GM18519 (cell line): ENCODE data around the gene BCL7C.
"Not testable (repeated sequence)": the region's sequence is repeated elsewhere in the genome, so short reads cannot be mapped to it uniquely, and the experiment has no call there.

Experiments used
- ATAC-seq: cut with Tn5 transposase; IDR thresholded peaks from one replicate; pipeline ENCODE4 v1.9.1; 2021; ENCODE audit warnings: mild to moderate bottlenecking, moderate library complexity; ENCODE audit not compliant: unreplicated experiment, low FRiP score

Gene BCL7C

DNA sequence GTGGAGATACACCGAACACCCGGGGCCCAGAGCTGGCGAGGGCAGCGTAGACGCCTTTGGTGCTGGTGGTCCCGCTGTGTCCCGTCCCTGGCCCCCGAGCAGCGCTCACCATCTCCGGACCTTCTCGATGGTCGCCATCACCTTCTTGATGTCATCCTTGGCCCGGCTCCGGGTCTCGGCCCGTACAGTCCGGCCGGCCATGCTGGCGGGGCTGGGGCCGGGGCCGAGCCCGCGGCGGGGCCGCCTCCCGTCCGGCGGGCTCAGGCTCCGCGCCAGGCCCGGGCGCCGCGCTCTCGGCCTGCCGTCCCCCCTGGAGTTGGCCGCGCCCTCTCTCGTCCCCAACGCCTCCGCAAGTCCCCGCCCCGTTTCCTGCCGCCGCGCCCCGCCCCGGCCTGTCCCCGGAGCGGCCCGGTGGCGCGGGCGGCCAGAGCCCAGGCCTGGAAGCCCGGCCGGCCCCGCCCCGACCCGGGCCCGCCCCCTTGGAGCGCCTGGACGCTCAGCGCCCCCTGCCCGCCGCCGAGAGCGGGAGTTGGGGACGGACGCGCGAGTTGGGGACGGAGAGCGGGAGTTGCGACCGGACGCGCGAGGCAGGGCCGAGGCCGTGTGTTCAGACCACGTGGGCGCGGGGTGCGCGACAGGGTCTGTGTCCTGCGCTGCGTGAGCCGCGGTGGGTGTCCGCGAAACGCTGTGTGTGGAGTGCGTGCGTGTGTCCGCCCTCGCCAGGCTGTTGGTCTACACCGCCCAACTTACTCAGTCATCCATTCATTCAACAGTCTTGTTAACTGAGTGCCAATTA lies at the start of gene BCL7C:
BCL7C (minus strand) TSS at position 334 of the 796 bp plus-strand sequence; CDS start at position 201, 133 bp downstream.
- peak; percentile 58 for ATAC-seq

GRCh38 chr16:30942426-30942806 lies 48.5 kb upstream of the BCL7C start:
- ATAC-seq = no peak

GRCh38 chr16:30941600-30942425 lies 47.9 kb upstream of the BCL7C start:
- peak; percentile 56 for ATAC-seq

DNA sequence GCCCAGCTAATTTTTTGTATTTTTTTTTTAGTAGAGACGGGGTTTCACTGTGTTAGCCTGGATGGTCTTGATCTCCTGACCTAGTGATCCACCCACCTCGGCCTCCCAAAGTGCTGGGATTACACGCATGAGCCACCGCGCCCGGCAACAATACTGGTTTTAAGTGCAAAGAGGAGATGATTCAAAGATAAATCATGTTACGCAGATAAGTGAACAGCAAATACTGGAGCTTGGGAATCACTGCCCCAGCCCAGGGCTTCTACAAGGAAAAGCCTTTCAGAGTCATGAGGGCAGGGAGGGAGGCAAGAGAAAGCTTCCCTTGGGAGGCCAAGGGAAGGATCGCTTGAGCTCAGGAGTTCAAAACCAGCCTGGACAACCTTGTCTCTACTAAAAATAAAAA lies 45.7 kb upstream of the BCL7C start:
- not testable (repeated sequence) for ATAC-seq

DNA sequence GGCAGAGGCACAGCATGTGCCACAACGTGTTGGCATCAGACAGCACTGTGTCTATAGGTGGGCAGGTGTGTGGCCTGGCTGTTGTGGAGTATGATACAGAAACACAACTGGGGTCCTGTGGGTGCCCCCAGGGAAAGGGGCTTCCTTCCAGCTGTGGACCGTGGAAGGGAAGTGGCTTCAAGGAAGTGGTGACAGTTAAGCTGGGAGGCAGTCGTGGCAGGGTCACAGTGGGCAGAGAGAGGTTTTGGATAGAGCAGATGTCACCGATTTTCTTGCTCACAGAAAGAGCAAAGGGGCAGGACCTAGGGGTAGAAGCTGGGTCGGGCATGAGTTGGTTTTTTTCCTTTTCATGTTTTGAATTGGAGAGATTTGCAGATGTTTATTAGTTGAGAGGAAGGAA lies 43.8 kb upstream of the BCL7C start:
- ATAC-seq = no peak

DNA sequence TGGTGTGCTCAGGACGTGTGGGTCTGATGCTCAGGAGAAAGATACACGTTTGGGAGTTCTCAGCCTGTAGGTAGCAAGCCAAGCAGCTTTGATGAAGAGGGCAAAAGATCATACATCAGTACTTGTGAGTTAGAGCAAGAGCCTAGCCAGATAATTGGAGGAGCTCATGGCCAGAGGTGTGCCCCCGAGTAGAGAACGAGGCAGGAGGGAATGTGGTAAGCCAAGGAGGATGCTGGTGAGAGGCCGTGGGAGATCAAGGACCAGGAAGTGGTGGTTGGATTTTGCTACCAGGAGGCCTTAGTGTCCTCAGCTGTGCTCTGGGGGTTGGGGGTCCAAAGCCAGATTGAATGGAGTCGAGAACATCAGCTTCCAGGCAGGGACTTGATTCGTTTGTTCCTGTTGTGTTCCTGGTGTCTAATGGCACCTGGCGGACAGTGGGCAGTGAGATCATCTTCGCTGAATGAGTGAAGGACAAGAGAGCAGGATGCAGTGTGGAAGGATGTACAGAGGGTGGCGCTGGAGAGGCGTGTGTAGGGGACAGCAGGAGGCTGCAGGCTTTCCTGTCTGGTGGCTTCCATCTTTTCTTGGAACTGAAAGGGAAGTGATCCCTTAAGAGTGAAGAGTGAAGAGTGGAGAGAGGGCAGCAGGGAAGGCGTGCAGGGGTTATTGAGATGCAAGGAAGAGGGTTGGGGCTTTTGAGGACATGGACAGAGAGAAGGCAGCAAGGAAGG lies 41.1 kb upstream of the BCL7C start:
- no peak for ATAC-seq

DNA sequence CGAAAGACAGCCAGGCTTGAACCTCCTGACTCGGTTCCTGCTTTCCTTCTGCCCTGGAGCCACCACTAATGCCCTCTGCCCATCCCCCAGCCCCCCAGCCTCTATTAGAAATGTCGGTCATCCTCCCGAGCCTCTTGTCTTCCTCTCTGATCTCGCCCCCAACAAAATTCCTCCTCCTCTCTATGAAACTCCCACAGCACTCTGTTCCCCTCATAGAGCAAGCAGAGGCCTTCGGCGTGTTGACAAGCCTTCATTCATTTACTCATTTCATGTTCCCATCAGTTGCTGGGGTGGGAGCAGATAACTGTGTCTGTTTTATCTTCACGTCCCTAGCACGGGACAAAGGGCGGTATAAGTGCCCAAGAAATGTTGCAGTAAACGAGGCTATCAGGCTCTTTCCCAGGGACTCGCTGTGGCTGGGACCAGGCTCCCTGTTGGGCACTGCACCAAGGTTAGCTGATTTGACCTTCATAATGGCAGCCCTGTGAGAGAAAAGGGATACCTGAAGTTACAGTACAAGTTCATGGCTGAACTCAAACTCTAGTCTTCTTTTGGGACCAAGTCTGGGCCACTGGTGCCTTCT lies 37.3 kb upstream of the BCL7C start:
- ATAC-seq = no peak

DNA sequence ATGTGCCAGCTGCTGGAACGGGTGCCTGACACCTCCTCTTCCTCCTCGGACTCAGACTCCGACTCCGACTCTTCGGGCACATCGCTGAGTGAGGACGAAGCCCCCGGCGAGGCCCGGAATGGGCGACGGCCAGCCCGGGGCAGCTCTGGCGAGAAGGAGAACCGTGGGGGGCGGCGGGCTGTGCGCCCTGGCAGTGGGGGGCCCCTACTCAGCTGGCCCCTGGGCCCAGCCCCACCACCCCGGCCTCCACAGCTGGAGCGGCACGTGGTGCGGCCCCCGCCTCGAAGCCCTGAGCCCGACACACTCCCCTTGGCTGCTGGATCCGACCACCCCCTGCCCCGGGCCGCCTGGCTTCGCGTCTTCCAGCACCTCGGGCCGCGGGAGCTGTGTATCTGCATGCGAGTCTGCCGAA lies 36.3 kb upstream of the BCL7C start:
- no peak for ATAC-seq

- ATAC-seq = no peak
Observed at GRCh38 chr16:30929167-30929566, 35.3 kb upstream of the BCL7C start.

DNA sequence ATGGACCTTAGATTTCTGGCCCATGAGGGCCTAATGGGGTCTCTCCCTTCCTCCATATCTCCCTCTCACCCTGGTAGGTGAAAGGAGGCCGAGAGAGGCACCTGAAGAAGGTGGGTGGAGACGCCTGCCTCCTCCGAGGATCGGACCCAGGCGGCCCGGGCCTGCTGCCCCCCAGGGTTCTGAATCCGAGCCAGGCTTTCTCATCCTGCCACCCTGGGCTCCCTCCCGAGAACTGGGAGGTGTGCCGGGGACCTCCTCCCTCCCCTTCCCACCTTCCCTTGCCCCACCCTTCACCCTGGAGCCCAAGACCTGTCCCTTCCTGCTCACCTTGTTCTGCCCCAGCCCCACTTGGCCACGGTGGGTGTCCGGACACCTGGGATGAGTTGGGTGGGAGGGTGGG lies 34.5 kb upstream of the BCL7C start:
- no peak for ATAC-seq

DNA sequence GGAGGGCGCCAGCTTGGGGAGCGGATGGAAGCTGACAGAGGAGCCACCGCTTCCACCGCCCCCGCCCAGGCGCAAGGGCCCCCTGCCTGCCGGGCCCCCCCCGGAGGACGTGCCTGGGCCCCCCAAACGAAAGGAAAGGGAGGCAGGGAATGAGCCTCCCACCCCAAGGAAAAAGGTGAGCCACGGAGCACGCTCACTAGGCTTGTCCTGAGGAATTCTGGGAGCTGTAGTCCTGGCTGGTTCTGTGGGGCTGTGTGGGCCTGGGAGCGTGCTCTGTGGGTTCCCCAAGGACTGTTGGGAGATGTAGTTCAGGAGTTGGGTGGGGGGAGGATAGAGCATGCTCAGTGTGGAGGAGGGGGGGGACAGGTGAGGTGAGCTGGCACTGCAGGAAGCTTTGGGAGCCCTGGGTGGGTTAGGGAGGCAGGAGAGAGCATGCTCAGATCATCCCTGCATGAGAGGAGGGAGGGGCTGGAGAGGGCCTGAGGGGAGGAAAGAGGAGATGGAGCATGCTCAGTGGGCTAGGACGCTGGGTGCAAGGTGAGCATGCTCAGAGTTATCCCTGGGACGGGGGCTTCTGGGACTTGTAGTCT lies 34.0 kb upstream of the BCL7C start:
- ATAC-seq = no peak

GRCh38 chr16:30926937-30927788 lies 33.3 kb upstream of the BCL7C start:
- ATAC-seq = no peak

DNA sequence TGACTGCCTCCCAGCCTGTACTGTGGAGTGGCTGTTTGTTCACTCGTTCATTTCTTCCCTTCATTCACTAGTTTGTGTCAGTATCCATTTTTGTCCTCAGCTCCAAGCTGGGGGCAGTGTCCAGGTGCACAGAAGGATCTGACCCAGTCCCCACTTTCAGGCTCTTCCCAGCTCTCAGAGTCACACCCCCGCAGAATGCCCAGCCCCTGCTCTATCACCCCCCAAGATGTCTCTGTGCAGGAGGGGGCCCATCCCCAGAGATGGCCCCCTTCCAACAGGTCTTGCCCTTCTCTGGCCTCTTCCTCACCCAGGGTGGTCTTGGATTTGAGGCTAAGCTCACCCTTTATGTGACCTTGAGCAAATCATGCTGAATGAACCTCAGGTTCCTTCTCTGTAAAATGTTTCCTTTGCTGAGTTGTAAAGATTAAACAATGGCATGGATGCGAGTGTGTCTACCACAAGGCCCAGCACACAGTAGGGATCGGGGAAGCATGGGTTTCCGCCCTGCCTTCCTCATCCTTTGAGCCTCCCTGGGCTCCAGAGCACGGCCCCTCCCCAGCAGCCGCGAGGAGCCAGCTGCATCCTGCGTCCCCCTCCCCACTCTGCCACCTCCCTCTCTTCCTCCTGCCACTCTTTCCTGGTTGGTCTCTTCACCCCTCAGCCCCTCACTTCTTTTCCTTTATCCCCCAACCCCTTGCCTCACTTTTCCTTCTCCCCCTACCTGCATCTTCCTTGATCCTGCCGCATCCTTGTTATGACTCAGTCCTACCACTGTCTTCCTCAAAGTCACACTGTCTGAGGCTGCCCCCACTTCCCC lies 32.3 kb upstream of the BCL7C start:
- ATAC-seq = no peak

- no peak for ATAC-seq
Observed at GRCh38 chr16:30925632-30925987, 31.7 kb upstream of the BCL7C start.

- no peak for ATAC-seq
Observed at GRCh38 chr16:30924913-30925631, 31.2 kb upstream of the BCL7C start.

GRCh38 chr16:30924076-30924912 lies 30.4 kb upstream of the BCL7C start:
- ATAC-seq = no peak

DNA sequence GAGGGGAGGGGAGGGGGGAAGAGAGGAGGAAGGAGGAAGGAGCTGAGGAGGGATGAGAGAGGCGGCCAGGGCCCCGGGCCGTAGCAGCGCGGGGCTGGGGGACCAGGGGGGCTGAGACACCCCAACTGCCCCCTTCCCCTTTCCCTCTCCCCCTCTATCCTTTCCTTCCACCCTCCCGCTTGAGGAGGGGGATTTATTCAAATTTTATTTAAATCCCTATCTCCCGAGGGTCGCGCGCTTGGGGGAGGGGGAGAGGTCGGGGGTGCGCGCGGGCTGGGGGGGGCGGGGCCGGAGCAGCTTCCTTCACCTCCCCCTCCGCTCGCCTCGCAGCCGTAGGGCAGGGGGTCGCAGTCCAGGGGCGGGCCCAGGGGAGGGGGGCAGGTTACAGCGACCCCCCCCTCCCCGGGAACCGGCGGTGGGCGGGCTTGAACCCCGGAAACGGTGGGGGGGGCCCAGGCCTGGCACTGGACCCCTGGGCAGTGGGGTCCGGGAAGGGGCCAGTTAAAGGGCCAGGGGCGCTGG lies 29.7 kb upstream of the BCL7C start, which contains the start of gene FBXL19:
FBXL19 (plus strand) TSS at position 19 of the 522 bp plus-strand sequence. CDS start 2,183 bp downstream, outside the sequence.
- no peak for ATAC-seq
